SK-N-SH (cell line): Measurements from ENCODE around the gene RNF212B. TPM values are rescaled to one million over a fixed set of nuclear protein-coding genes. Genes with fewer than 3 reads are reported as not detected.

Experiments
- CTCF ChIA-PET: fragments of 300-600, 350-600 bp; formaldehyde crosslinking; extraction: SDS; loops from one replicate; lab custom pipeline; 2021; lab: Yijun Ruan, JAX
- POLR2A ChIA-PET: fragments of 350-600 bp; sonication (Branson Sonifier 250); formaldehyde crosslinking; extraction: SDS; loops from one replicate; lab custom pipeline; 2020; ENCODE audit warnings: antibody characterized with exemption, inconsistent platforms; lab: Yijun Ruan, JAX
- DNase-seq: peaks from one replicate; pipeline ENCODE4 v3.0.0; 2012
- H2AFZ ChIP-seq: fragments of 200-600 bp; sonication (generic); 2 replicates; pipeline ENCODE4 v1.8.1; 2016; ENCODE audit warnings: antibody characterized with exemption, mild to moderate bottlenecking, low read depth
- H3F3A ChIP-seq: fragments of 200-600 bp; sonication (generic); replicated peaks from 2 replicates; pipeline ENCODE3; 2016; ENCODE audit warnings: antibody characterized with exemption, mild to moderate bottlenecking; ENCODE audit not compliant: insufficient read depth
- H3K27ac ChIP-seq, 2 experiments: fragments of 200-500 bp in 1 of 2; fragments of 200-600 bp in 1 of 2; sonication (Bioruptor generic) in 1 of 2; sonication (generic), shearing (Covaris generic) in 1 of 2; 2 replicates each; pipeline versions ENCODE4 v1.5.1 to v1.6.1; 2014 to 2016; ENCODE audit warnings: low read depth in 2 of 2, inconsistent platforms in 1 of 2, low read length in 1 of 2, mild to moderate bottlenecking in 1 of 2, mixed read lengths in 1 of 2
- H3K27me3 ChIP-seq: fragments of 200-600 bp; sonication (generic), shearing (Covaris generic); 2 replicates; pipeline ENCODE4 v1.6.1; 2016; ENCODE audit warnings: mixed run types; ENCODE audit not compliant: insufficient read depth
- H3K36me3 ChIP-seq, 2 experiments: fragments of 200-500 bp in 1 of 2; fragments of 200-600 bp in 1 of 2; sonication (Bioruptor generic) in 1 of 2; sonication (generic) in 1 of 2; replicated peaks in 1 of 2; 2 replicates each; pipeline versions ENCODE3 to v1.5.1; 2014 to 2016; ENCODE audit warnings: low read length in 1 of 2, mild to moderate bottlenecking in 1 of 2; ENCODE audit not compliant: insufficient read depth in 2 of 2, control insufficient read depth in 1 of 2
- H3K4me1 ChIP-seq, 2 experiments: fragments of 200-500 bp in 1 of 2; fragments of 200-600 bp in 1 of 2; sonication (Bioruptor generic) in 1 of 2; sonication (generic), shearing (Covaris generic) in 1 of 2; 2 replicates each; pipeline versions ENCODE4 v1.5.1 to v1.6.1; 2014 to 2016; ENCODE audit warnings: low read depth in 1 of 2, low read length in 1 of 2, mixed run types in 1 of 2; ENCODE audit not compliant: insufficient read depth in 2 of 2, control insufficient read depth in 1 of 2
- H3K4me2 ChIP-seq: fragments of 200-600 bp; sonication (generic), shearing (Covaris generic); 2 replicates; pipeline ENCODE4 v1.6.1; 2017; ENCODE audit warnings: mixed run types
- H3K4me3 ChIP-seq, 2 experiments: fragments of 200-500 bp in 1 of 2; fragments of 200-600 bp in 1 of 2; sonication (Bioruptor generic) in 1 of 2; sonication (generic), shearing (Covaris generic) in 1 of 2; 2 replicates each; pipeline versions ENCODE4 v1.5.1 to v1.8.1; 2014 to 2016; ENCODE audit warnings: low read depth in 2 of 2, inconsistent platforms in 1 of 2, low read length in 1 of 2, mild to moderate bottlenecking in 1 of 2, mixed read lengths in 1 of 2, moderate library complexity in 1 of 2
- H3K79me2 ChIP-seq: fragments of 200-600 bp; sonication (generic); 2 replicates; pipeline ENCODE4 v1.8.1; 2017; ENCODE audit warnings: mild to moderate bottlenecking; ENCODE audit not compliant: insufficient read depth
- H3K9ac ChIP-seq: fragments of 200-600 bp; sonication (generic); 2 replicates; pipeline ENCODE4 v1.6.1; 2017; ENCODE audit warnings: mixed run types
- H3K9me2 ChIP-seq: fragments of 200-600 bp; sonication (generic); 2 replicates; pipeline ENCODE4 v1.6.1; 2017; ENCODE audit warnings: mixed run types
- H3K9me3 ChIP-seq: fragments of 200-600 bp; sonication (generic); 2 replicates; pipeline ENCODE4 v1.6.1; 2017; ENCODE audit warnings: mixed run types, mild to moderate bottlenecking, moderate library complexity
- H4K20me1 ChIP-seq: fragments of 200-600 bp; sonication (generic); 2 replicates; pipeline ENCODE4 v1.6.1; 2017; ENCODE audit warnings: mild to moderate bottlenecking, mixed run types; ENCODE audit not compliant: insufficient read depth
- CHD2 ChIP-seq: fragments of 150-350 bp; IDR thresholded peaks from 2 replicates; pipeline ENCODE4 v1.6.1; 2018; ENCODE audit warnings: low read length; ENCODE audit not compliant: partially characterized antibody
- CTCF ChIP-seq: fragments of 200-600 bp; sonication (generic); IDR thresholded peaks from 2 replicates; pipeline ENCODE4 v1.6.1; 2017; ENCODE audit warnings: antibody characterized with exemption, mild to moderate bottlenecking, moderate library complexity
- ELF1 ChIP-seq: IDR thresholded peaks from 2 replicates; pipeline ENCODE4 v1.4.0; 2012
- EP300 ChIP-seq, 2 experiments: IDR thresholded peaks; 2 replicates each; pipeline versions ENCODE4 v1.4.0 to v1.6.1; 2012; ENCODE audit warnings: borderline replicate concordance in 1 of 2, low read depth in 1 of 2, low read length in 1 of 2
- FOSL2 ChIP-seq: IDR thresholded peaks from 2 replicates; pipeline ENCODE4 v1.4.0; 2012; ENCODE audit warnings: low read depth, mild to moderate bottlenecking, moderate library complexity, borderline replicate concordance
- FOXM1 ChIP-seq: IDR thresholded peaks from 2 replicates; pipeline ENCODE4 v1.4.0; 2012; ENCODE audit warnings: low read depth, mild to moderate bottlenecking
- GABPA ChIP-seq: IDR thresholded peaks from 2 replicates; pipeline ENCODE4 v1.4.0; 2012; ENCODE audit warnings: low read depth, mild to moderate bottlenecking
- GATA2 ChIP-seq: sonication (generic); formaldehyde crosslinking; IDR thresholded peaks from 2 replicates; pipeline ENCODE4 v1.5.0; 2020; ENCODE audit warnings: mild to moderate bottlenecking, missing genetic modification reagents
- IRF3 ChIP-seq: fragments of 150-350 bp; IDR thresholded peaks from 2 replicates; pipeline ENCODE4 v1.6.1; 2016; ENCODE audit warnings: mild to moderate bottlenecking, low read depth, low read length
- MAX ChIP-seq: IDR thresholded peaks from 2 replicates; pipeline ENCODE4 v1.4.0; 2012; ENCODE audit warnings: low read depth
- MXI1 ChIP-seq: IDR thresholded peaks from 2 replicates; pipeline ENCODE4 v1.6.1; 2012; ENCODE audit warnings: mild to moderate bottlenecking, low read depth, low read length, improper control_type of control experiment
- NRF1 ChIP-seq: IDR thresholded peaks from 2 replicates; pipeline ENCODE4 v1.6.1; 2012; ENCODE audit warnings: low read depth, mild to moderate bottlenecking, low read length
- PBX3 ChIP-seq: IDR thresholded peaks from 2 replicates; pipeline ENCODE4; 2012
- POLR2AphosphoS5 ChIP-seq: IDR thresholded peaks from 2 replicates; pipeline ENCODE4 v1.6.1; 2012; ENCODE audit warnings: low read depth, low read length
- RAD21 ChIP-seq: IDR thresholded peaks from 2 replicates; pipeline ENCODE4 v1.6.1; 2012; ENCODE audit warnings: mild to moderate bottlenecking, low read length
- RCOR1 ChIP-seq: fragments of 150-350 bp; IDR thresholded peaks from 2 replicates; pipeline ENCODE4 v1.6.1; 2017; ENCODE audit warnings: antibody characterized with exemption, low read length
- RFX5 ChIP-seq: IDR thresholded peaks from 2 replicates; pipeline ENCODE4 v1.6.1; 2012; ENCODE audit warnings: mild to moderate bottlenecking, improper control_type of control experiment, low read length
- SMC3 ChIP-seq: IDR thresholded peaks from 2 replicates; pipeline ENCODE4 v1.6.1; 2012; ENCODE audit warnings: low read depth, low read length, improper control_type of control experiment
- TAF1 ChIP-seq: IDR thresholded peaks from 2 replicates; pipeline ENCODE4 v1.6.1; 2012; ENCODE audit warnings: low read depth, mild to moderate bottlenecking, low read length, moderate library complexity, borderline replicate concordance
- TCF12 ChIP-seq: IDR thresholded peaks from 2 replicates; pipeline ENCODE4 v1.4.0; 2012
- WGBS: methylation state at CpG from one replicate; pipeline ENCODE4 v1.1.6; 2017; ENCODE audit warnings: low lambda C conversion rate; 5-methylcytosine and 5-hydroxymethylcytosine counted together
- polyA plus RNA-seq, 3 experiments: library from polyadenylated mRNA; depleted of rRNA; stranded (reverse); fragments of >200 nt; gene quantifications; 2 replicates each; pipeline ENCODE4 v1.2.3, GENCODE V29; 2012
- TF ChIP-seq, protein P1 (sequence below): IDR thresholded peaks from 2 replicates; pipeline ENCODE4 v1.6.1; 2012; ENCODE audit warnings: mild to moderate bottlenecking, low read depth, low read length, moderate library complexity

The RNF212B gene
- polyA plus RNA-seq, 1 of the 3 experiments (the other 2 are of a cell fraction), result not detected

DNA sequence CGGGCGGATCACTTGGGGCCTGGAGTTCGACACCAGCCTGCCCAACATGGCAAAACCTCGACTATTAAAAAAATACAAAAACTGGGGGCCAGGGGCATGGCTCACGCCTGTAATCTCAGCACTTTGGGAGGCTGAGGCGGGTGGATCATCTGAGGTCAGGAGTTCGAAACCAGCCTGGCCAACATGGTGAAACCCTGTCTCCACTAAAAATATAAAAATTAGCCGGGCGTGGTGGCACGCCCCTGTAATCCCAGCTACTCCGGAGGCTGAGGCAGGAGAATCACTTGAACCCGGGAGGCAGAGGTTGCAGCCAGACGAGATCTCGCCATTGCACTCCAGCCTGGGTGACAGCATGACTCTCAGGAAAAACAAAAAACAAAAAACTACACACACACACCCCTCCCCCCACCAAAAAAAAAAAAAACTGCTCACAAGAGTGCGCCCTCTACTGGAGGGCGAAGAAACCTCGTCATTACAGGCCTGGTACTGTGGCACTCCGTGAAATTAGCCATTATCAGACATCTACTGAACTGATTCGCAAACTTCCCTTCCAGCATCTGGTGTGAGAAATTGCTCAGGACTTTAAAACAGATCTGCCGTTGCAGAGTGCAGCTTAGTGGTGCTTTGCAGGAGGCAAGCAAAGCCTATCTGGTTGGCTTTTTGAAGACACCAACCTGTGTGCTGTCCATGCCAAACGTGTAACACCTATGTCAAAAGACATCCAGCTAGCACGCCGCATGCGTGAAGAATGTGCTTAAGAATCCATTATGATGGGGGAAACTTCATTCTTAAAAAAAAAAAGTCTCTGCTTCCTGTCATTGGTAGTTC lies 57.2 kb downstream of the RNF212B start:
- Histone ChIP-seq H3K9me3 (no peaks in the 10 kb centered on the region), H3K27me3 (no peaks in the 10 kb centered on the region), H3F3A (peaks cover 7% of the 10 kb centered on the region), H3K9me2 (no peaks in the 10 kb centered on the region), H3K36me3 (peaks cover 0 to 3% of the 10 kb centered on the region in 2 experiments), H2AFZ (no peak overlapping the region), H3K79me2 (peaks cover 1% of the 10 kb centered on the region; the same call in 1 of the 2 replicates), H3K4me1 (peaks cover 4 to 11% of the 10 kb centered on the region in 2 experiments; a peak in 3 of 4 replicates), H3K27ac (peak overlapping the region in 1 of 2 experiments; percentile 40; a peak in 1 of 4 replicates), H3K4me2 (no peak overlapping the region), H4K20me1 (no peaks in the 10 kb centered on the region), H3K9ac (no peak overlapping the region), H3K4me3 (peak overlapping the region in 1 of 2 experiments; percentile 20; a peak in 1 of 4 replicates)
- DNase-seq, result peak; percentile 54
- POLR2A ChIA-PET, result interaction anchor here (1.8 kb wide), 1 partner anchor 8 kb away, joined by 4 read pairs; no protein-coding TSS in a partner anchor
- WGBS, result 36% methylated on average over 22 of the region's 24 CpGs
- CTCF ChIA-PET, result interaction anchor here (0.6 to 4.1 kb wide), 24 partner anchors 8 to 237 kb away, joined by 3 to 21 read pairs (median 4); partner anchors contain the start of genes BCL2L2, CMTM5 and HOMEZ
- TF ChIP-seq RCOR1, result peak; percentile 55; the same call in 1 of the 2 replicates
- peak; percentile 41; the same call in 1 of the 2 replicates for TF ChIP-seq RFX5
- TF ChIP-seq GABPA, result no peak
- TF ChIP-seq MXI1, result 0 out of 2 replicates have a peak, but pooled peaks have one; percentile 35
- TF ChIP-seq PBX3, result no peak
- peak; percentile 52 for TF ChIP-seq RAD21
- TF ChIP-seq POLR2AphosphoS5, result no peak
- peak; percentile 51 for TF ChIP-seq SMC3
- TF ChIP-seq CTCF, result peak; percentile 94
- no peak for TF ChIP-seq TCF12
- peak; percentile 90 for TF ChIP-seq CHD2
- TF ChIP-seq ELF1, result no peak
- no peak for TF ChIP-seq MAX
- peak; percentile 62 for TF ChIP-seq GATA2 (CRISPR knock-in tag)
- no peak for TF ChIP-seq NRF1
- TF ChIP-seq IRF3, result no peak
- no peak for TF ChIP-seq TAF1
- TF ChIP-seq FOSL2, result no peak
- no peak for TF ChIP-seq FOXM1
- TF ChIP-seq, protein P1, sequence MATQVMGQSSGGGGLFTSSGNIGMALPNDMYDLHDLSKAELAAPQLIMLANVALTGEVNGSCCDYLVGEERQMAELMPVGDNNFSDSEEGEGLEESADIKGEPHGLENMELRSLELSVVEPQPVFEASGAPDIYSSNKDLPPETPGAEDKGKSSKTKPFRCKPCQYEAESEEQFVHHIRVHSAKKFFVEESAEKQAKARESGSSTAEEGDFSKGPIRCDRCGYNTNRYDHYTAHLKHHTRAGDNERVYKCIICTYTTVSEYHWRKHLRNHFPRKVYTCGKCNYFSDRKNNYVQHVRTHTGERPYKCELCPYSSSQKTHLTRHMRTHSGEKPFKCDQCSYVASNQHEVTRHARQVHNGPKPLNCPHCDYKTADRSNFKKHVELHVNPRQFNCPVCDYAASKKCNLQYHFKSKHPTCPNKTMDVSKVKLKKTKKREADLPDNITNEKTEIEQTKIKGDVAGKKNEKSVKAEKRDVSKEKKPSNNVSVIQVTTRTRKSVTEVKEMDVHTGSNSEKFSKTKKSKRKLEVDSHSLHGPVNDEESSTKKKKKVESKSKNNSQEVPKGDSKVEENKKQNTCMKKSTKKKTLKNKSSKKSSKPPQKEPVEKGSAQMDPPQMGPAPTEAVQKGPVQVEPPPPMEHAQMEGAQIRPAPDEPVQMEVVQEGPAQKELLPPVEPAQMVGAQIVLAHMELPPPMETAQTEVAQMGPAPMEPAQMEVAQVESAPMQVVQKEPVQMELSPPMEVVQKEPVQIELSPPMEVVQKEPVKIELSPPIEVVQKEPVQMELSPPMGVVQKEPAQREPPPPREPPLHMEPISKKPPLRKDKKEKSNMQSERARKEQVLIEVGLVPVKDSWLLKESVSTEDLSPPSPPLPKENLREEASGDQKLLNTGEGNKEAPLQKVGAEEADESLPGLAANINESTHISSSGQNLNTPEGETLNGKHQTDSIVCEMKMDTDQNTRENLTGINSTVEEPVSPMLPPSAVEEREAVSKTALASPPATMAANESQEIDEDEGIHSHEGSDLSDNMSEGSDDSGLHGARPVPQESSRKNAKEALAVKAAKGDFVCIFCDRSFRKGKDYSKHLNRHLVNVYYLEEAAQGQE, result no peak
- TF ChIP-seq EP300 (IDR thresholded peaks at IDR 0.05; ENCODE audit: borderline replicate concordance in 1 of 2, low read depth in 1 of 2, low read length in 1 of 2), result peak in 1 of 2 experiments; percentile 29; a peak in 1 of 4 replicates
